Left lung (tissue), 14 donors: ENCODE results near the gene LITAFD. TPM values are rescaled to one million over a fixed set of nuclear protein-coding genes. Genes with fewer than 3 reads are reported as not detected.
"Not testable (repeated sequence)": the region's sequence is repeated elsewhere in the genome, so short reads cannot be mapped to it uniquely, and the experiment has no call there.

Experiments
- ATAC-seq: fragments of 200-7000 bp; cut with Tn5 transposase; one replicate; pipeline ENCODE4 v1.9.1; 2020; ENCODE audit warnings: moderate library complexity
- DNase-seq, 4 donors: peaks; one replicate each; pipeline ENCODE4 v3.0.0-alpha.2; 2013 to 2020
- H3K27ac ChIP-seq, 2 donors: fragments of 200-600 bp; sonication (generic) in 1 of 2; one replicate each; pipeline versions ENCODE4 v1.5.0 to v1.8.0; 2020 to 2021
- H3K27me3 ChIP-seq, 2 donors: fragments of 200-600 bp; sonication (generic) in 1 of 2; one replicate each; pipeline versions ENCODE4 v1.5.0 to v1.8.0; 2020 to 2021
- H3K36me3 ChIP-seq, 2 donors: fragments of 200-600 bp; sonication (generic) in 1 of 2; one replicate each; pipeline versions ENCODE4 v1.5.0 to v1.8.0; 2020 to 2021
- H3K4me1 ChIP-seq, 2 donors: fragments of 200-600 bp; one replicate each; pipeline ENCODE4 v1.8.0; 2021
- H3K4me3 ChIP-seq, 2 donors: fragments of 200-600 bp; sonication (generic) in 1 of 2; one replicate each; pipeline versions ENCODE4 v1.5.0 to v1.8.0; 2020 to 2021; ENCODE audit warnings: mild to moderate bottlenecking in 1 of 2
- H3K9me3 ChIP-seq, 2 donors: fragments of 200-600 bp; sonication (generic) in 1 of 2; one replicate each; pipeline versions ENCODE4 v1.5.0 to v1.8.0; 2020 to 2021
- intact Hi-C, 2 donors: fragments of 100-400 bp; cut with DNase I; formaldehyde crosslinking; loops; one replicate each; pipeline versions ENCODE4 v1.11.2 to v1.14.2; 2022
- long read RNA-seq, 12 donors: library from polyadenylated mRNA in 2 of 12; unstranded in 2 of 12; transcript quantifications; one replicate each; pipeline ENCODE4 v2.0.0 and lab custom pipeline, GENCODE V29; 2019 to 2026
- polyA plus RNA-seq, 6 donors: library from polyadenylated mRNA; unstranded; fragments of 120-200 nt; gene quantifications; one replicate each; pipeline ENCODE4 v1.2.1, GENCODE V29; 2013; ENCODE audit not compliant: insufficient read length in 6 of 6
- total RNA-seq, 2 donors: library from RNA; stranded (reverse); fragmentation: NEBNext Ultra II Directional; extraction: Animal tissue kit (Norgen Biotek cat#: 25700); gene quantifications; one replicate each; pipeline ENCODE4 v1.2.1, GENCODE V29; 2021
- TF ChIP-seq, protein P1 (sequence below), 2 donors: fragments of 200-600 bp; sonication (generic) in 1 of 2; IDR thresholded peaks; one replicate each; pipeline versions ENCODE4 v1.5.0 to v1.8.0; 2021; ENCODE audit warnings: antibody characterized with exemption in 2 of 2
- donor health status: DM: no; HTN: yes; CAD: no.
- donor health status: DM: no; HTN: no; CAD: no.

LITAFD gene
- total RNA-seq (not detected), polyA plus RNA-seq (under 1 TPM in 2 of 6 donors, not detected in 4; 0.18 to 0.27 TPM)
- long read RNA-seq, donor 1, result 0 reads
- long read RNA-seq, donor 2, result 0 reads
- long read RNA-seq, donor 3, result 0 reads
- long read RNA-seq, donor 4, result 0 reads
- long read RNA-seq, donor 5, result 0 reads
- long read RNA-seq, donor 6, result 0 reads
- long read RNA-seq, donor 7, result 0 reads
- long read RNA-seq, donor 8, result 0 reads
- long read RNA-seq, donor 9, result 0 reads
- long read RNA-seq, donor 10, result 0 reads
- long read RNA-seq, donor 11, result 0 reads
- long read RNA-seq, donor 12, result 0 reads

DNA sequence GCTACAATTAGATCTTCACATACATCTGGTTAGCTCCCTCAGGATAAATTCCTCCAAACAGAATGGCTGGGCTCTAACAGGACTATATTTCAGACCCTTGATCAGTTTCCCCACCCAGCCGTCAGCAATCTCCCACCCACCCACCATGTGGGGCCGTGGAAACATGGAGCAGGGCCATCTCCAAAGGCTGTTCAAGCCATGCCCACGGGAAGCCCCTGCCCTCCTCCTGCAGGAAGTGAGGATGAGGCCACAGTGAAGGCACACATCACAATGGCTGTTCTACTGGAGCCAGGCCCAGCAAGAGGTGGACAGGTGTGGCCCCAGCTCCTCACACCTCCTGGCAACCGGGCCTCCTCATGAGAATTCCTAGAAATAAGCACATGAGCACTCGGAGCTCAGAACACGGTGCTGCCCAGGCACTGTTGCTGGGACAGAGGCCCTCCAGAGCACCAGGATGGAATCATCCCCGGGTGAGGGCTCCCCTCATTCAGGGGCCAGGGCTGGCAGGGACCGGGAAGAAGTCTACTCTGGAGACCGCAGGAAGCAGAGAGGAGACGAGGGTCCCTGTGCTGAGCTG lies at the start of gene LITAFD:
Gene LITAFD, plus strand, starts transcription at position 311 of the 577 bp plus-strand sequence. CDS start 2,005 bp downstream, outside the sequence.
- TF ChIP-seq, protein P1, sequence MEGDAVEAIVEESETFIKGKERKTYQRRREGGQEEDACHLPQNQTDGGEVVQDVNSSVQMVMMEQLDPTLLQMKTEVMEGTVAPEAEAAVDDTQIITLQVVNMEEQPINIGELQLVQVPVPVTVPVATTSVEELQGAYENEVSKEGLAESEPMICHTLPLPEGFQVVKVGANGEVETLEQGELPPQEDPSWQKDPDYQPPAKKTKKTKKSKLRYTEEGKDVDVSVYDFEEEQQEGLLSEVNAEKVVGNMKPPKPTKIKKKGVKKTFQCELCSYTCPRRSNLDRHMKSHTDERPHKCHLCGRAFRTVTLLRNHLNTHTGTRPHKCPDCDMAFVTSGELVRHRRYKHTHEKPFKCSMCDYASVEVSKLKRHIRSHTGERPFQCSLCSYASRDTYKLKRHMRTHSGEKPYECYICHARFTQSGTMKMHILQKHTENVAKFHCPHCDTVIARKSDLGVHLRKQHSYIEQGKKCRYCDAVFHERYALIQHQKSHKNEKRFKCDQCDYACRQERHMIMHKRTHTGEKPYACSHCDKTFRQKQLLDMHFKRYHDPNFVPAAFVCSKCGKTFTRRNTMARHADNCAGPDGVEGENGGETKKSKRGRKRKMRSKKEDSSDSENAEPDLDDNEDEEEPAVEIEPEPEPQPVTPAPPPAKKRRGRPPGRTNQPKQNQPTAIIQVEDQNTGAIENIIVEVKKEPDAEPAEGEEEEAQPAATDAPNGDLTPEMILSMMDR (IDR thresholded peaks at IDR 0.05), result no peak
- H3K27ac ChIP-seq, result no peak within 1 kb of the TSS
- no peak for ATAC-seq
- peaks cover 0 to 21% of the 10 kb centered on the region in 2 donors for H3K4me1 ChIP-seq
- peaks cover 0 to 45% of the 10 kb centered on the region in 2 donors for H3K27me3 ChIP-seq
- intact Hi-C loops, result no loop called here
- DNase-seq, result no peak
- H3K36me3 ChIP-seq, result no peaks in the 10 kb centered on the region
- no peak within 1 kb of the TSS for H3K4me3 ChIP-seq
- H3K9me3 ChIP-seq, result no peaks in the 10 kb centered on the region

DNA sequence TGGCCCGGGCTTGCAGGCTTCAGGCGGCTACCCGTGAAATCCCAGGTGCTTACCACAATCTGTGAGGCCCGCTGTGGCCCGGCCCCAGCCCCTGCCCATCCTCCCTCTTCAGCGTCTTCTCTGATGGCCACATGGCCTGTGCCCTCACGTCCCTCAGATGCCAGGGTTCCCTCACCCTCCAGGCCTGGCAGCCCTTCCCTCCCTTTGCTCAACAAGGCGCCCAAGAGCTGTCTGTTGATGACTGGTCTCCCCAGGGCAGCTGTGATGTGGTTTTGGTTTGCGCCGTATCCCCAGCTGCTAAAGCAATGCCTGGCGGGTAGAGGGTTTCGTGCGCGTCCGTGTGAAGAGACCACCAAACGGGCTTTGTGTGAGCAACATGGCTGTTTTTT lies 49.4 kb upstream of the LITAFD start:
- intact Hi-C loops, result no loop called here
- no peak for ATAC-seq
- no peak overlapping the region for H3K27ac ChIP-seq

DNA sequence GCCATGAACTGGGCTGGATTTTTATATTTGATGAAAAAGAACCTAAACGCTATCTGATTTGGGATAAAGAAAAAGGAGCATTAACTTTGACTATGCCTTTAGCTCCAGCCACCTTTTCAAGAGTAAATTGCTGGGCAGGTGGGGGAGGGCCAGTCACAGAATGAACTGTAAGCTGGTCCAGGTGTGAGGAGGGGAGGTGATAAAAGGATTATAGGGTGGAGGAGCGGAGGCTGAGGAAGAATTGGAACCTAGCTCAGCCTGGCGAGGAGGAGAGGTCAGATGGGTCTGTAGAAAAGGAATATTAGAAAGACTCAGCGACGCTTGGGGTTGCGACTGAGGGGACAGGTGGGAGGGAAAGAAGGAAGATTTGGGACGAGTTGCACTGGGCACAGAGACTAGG lies 45.4 kb upstream of the LITAFD start:
- H3K4me1 ChIP-seq, H3K4me3 ChIP-seq, intact Hi-C loops, H3K9me3 ChIP-seq, DNase-seq, H3K27me3 ChIP-seq, H3K27ac ChIP-seq, ATAC-seq: not testable (repeated sequence)
- peaks cover 0 to 10% of the 10 kb centered on the region in 2 donors for H3K36me3 ChIP-seq

More for the DNA sequence above, 49.4 kb upstream of the LITAFD start:
- Histone ChIP-seq H3K9me3 (no peaks in the 10 kb centered on the region), H3K4me1 (peaks cover 0 to 6% of the 10 kb centered on the region in 2 donors), H3K4me3 (no peak overlapping the region), H3K36me3 (peaks cover 0 to 38% of the 10 kb centered on the region in 2 donors), H3K27me3 (no peaks in the 10 kb centered on the region)
- no peak for DNase-seq
- TF ChIP-seq, protein P1 (IDR thresholded peaks at IDR 0.05), result no peak

DNA sequence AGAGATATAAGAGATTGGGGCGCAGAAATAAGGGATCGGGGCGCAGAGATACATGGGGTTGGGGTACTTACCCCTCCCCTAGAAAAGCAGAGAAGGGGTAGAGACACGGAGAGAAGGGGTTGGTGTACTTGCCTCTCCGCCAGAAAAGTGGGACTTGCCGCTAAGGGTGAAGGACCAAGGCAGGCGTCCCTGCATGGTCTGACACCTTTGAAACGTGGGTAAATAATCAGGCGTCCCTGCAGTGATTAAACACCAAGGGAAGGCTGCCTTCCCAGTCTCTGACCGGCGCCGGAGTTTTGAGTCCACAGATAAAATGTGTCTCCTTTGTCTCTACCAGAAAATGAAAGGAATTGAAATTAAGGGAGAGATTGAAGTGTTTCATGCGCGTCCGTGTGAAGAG lies 44.6 kb upstream of the LITAFD start:
- H3K27ac ChIP-seq, ATAC-seq, H3K36me3 ChIP-seq, intact Hi-C loops, H3K9me3 ChIP-seq, H3K4me3 ChIP-seq, H3K27me3 ChIP-seq, DNase-seq: not testable (repeated sequence)
- H3K4me1 ChIP-seq, result peaks cover 0 to 11% of the 10 kb centered on the region in 2 donors

DNA sequence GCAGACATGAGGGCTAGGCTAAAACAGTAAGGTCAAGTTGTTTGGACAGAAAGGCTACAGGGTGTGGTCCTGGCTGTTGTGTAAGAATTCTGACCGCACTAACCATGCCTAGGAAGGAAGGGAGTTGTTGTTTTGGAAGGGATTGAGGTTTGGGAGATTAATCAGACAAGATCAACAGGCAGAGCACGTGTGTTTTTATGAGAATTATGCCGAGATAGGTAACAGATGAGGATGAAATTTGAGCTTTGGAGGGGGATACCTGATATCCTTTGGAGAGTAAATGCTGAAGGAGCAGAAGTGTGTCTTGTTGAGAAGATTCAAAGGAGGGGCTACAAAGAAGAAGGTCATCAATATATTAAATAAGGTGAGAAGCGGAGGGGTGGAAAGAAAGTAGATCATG lies 40.1 kb upstream of the LITAFD start:
- H3K9me3 ChIP-seq, H3K27me3 ChIP-seq, H3K4me3 ChIP-seq, ATAC-seq, H3K4me1 ChIP-seq, DNase-seq, H3K27ac ChIP-seq, intact Hi-C loops: not testable (repeated sequence)
- H3K36me3 ChIP-seq, result peaks cover 0 to 11% of the 10 kb centered on the region in 2 donors

DNA sequence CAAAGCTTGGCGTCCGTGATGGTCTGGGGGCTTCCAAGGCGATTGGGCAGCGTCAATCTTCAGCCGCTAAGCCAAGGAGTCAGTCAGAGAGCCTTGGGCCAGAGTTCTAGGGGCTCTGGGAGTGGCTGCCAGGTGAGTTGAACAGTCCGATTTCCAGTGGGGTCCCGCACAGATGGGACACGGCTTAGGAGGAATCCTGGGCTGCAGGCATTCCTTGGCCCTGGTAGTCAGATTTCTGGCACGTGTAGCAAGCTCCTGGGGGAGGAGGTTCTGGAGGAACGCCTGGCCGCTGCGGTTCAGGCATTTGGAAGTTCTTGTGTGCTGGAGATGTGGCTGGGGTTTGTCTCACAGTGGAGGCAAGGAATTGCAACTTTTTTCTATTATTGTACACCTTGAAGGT lies 38.9 kb upstream of the LITAFD start:
- H3K4me1 ChIP-seq, H3K27me3 ChIP-seq, H3K4me3 ChIP-seq, ATAC-seq, H3K9me3 ChIP-seq, intact Hi-C loops, DNase-seq, H3K27ac ChIP-seq: not testable (repeated sequence)
- peaks cover 0 to 23% of the 10 kb centered on the region in 2 donors for H3K36me3 ChIP-seq

DNA sequence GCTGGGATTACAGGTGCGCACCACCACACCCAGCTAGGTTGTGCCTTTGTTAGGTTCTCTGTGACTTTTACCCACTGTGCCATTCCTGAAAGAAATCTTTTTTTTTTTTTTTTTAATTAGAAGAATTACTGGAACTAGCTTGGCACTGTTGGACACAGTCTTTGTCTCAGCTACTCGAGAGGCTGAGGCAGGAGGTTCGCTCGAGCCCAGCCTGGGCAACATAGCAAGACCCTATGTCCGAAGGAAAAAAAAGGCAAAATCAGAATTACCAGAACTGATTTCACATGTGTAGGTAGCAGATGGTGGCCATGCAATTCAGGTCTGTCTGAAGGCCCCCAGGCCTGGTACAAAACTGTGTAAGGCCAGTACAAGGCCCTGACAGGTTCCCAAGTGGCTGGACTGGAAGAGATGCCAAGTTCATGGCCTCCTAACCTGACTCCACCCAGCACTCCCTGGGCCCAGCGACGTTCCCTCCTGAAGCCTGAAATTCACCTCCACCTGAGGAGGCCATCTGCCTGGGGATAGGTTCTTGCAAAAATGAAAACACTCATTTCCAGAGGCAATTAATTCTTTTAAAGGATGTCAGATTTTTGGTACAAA lies 36.4 kb upstream of the LITAFD start:
- no peaks in the 10 kb centered on the region for H3K27me3 ChIP-seq
- H3K36me3 ChIP-seq, result peaks cover 0 to 49% of the 10 kb centered on the region in 2 donors
- intact Hi-C loops, result no loop called here
- DNase-seq (no peak), ATAC-seq (no peak)
- H3K4me1 ChIP-seq, result peaks cover 0 to 22% of the 10 kb centered on the region in 2 donors
- H3K4me3 ChIP-seq, result no peak overlapping the region
- no peak overlapping the region for H3K27ac ChIP-seq
- TF ChIP-seq, protein P1 (IDR thresholded peaks at IDR 0.05), result no peak
- no peaks in the 10 kb centered on the region for H3K9me3 ChIP-seq
